Neural cell (in vitro differentiated cells): ENCODE results near the gene LRRC4.
A peak's percentile ranks its signal among the peaks of the same experiment; 100 is the strongest.

ENCODE experiments used
- CTCF ChIP-seq: fragments of 450-650 bp; IDR thresholded peaks from 2 replicates; pipeline ENCODE4 v1.5.1; 2014; ENCODE audit warnings: antibody characterized with exemption, mild to moderate bottlenecking, moderate library complexity; ENCODE audit not compliant: poor library complexity, severe bottlenecking
- EP300 ChIP-seq: fragments of 450-650 bp; conservative IDR thresholded peaks from 2 replicates; pipeline ENCODE4 v1.6.1; 2014; ENCODE audit warnings: antibody characterized with exemption, mild to moderate bottlenecking, moderate library complexity; ENCODE audit not compliant: poor library complexity, severe bottlenecking
- EZH2 ChIP-seq: fragments of 200-600, 300-800 bp; shearing (Covaris generic), sonication (generic); IDR thresholded peaks from 2 replicates; pipeline ENCODE4 v1.6.1; 2014; ENCODE audit warnings: antibody characterized with exemption, low read length, borderline replicate concordance, mild to moderate bottlenecking; ENCODE audit not compliant: insufficient read depth, poor library complexity, severe bottlenecking
- POLR2AphosphoS5 ChIP-seq: IDR thresholded peaks from 2 replicates; pipeline ENCODE4 v1.6.1; 2012
- RAD21 ChIP-seq: fragments of 450-650 bp; conservative IDR thresholded peaks from 2 replicates; pipeline ENCODE4 v1.6.1; 2014; ENCODE audit warnings: antibody characterized with exemption, mild to moderate bottlenecking, moderate library complexity
- REST ChIP-seq: IDR thresholded peaks from 2 replicates; pipeline ENCODE4 v1.6.1; 2012; ENCODE audit warnings: borderline replicate concordance
- SMC3 ChIP-seq: fragments of 450-650 bp; conservative IDR thresholded peaks from 2 replicates; pipeline ENCODE4 v1.6.1; 2014; ENCODE audit warnings: antibody characterized with exemption, mild to moderate bottlenecking, moderate library complexity; ENCODE audit not compliant: poor library complexity
- TAF1 ChIP-seq: IDR thresholded peaks from 2 replicates; pipeline ENCODE4 v1.6.1; 2012; ENCODE audit warnings: low read depth

GRCh38 chr7:128030263-128030653 is 979 bp downstream of the LRRC4 start:
- TF ChIP-seq CTCF (peak; percentile 19), SMC3 (no peak), REST (no peak), POLR2AphosphoS5 (no peak), TAF1 (no peak), EZH2 (no peak), RAD21 (no peak), EP300 (no peak)
